K562 (cell line): Measurements from ENCODE around the gene B4GALNT2. TPM values are rescaled to one million over a fixed set of nuclear protein-coding genes. Genes with fewer than 3 reads are reported as not detected.

Experiments used
- ARHGAP35 ChIP-seq: fragments of 450-650 bp; IDR thresholded peaks from 2 replicates; pipeline ENCODE4 v1.6.1; 2018; ENCODE audit not compliant: partially characterized antibody
- ATF1 ChIP-seq, 2 experiments: fragments of 450-650 bp in 1 of 2; IDR thresholded peaks; 2 replicates each; pipeline ENCODE4 v1.6.1; 2016; ENCODE audit warnings: missing compliant biosample characterization in 1 of 2, missing genetic modification characterization in 1 of 2
- BHLHE40 ChIP-seq: IDR thresholded peaks from 2 replicates; pipeline ENCODE4 v1.6.1; 2011; ENCODE audit warnings: low read length, improper control_type of control experiment
- KAT7 ChIP-seq: sonication (generic); formaldehyde crosslinking; IDR thresholded peaks from 2 replicates; pipeline ENCODE4 v1.8.0; 2022; ENCODE audit warnings: missing genetic modification reagents, mild to moderate bottlenecking, borderline replicate concordance
- MCM5 ChIP-seq: fragments of 450-650 bp; IDR thresholded peaks from 2 replicates; pipeline ENCODE4 v1.6.1; 2016; ENCODE audit warnings: low read depth
- RFX7 ChIP-seq: fragments of 250-450 bp; sonication (Bioruptor Pico); IDR thresholded peaks from 2 replicates; pipeline ENCODE4 v1.5.1; 2021; ENCODE audit warnings: mild to moderate bottlenecking
- SRF ChIP-seq, 2 experiments: fragments of 250-450, 450-650 bp in 1 of 2; sonication (Bioruptor Pico) in 1 of 2; sonication (generic) in 1 of 2; formaldehyde crosslinking; IDR thresholded peaks; 2 replicates each; pipeline versions ENCODE4 v1.5.0 to v1.5.1; 2020 to 2022; ENCODE audit warnings: mild to moderate bottlenecking in 1 of 2, missing genetic modification reagents in 1 of 2
- ZNF121 ChIP-seq: sonication (generic); formaldehyde crosslinking; conservative IDR thresholded peaks from 2 replicates; pipeline ENCODE4 v1.8.0; 2022; ENCODE audit warnings: missing genetic modification reagents
- ZNF408 ChIP-seq: fragments of 250-450 bp; sonication (Bioruptor Pico); IDR thresholded peaks from 2 replicates; pipeline ENCODE4 v1.4.0; 2020; ENCODE audit warnings: low read depth, mild to moderate bottlenecking, moderate library complexity
- ZNF445 ChIP-seq: fragments of 250-450 bp; sonication (Bioruptor Pico); IDR thresholded peaks from 2 replicates; pipeline ENCODE4 v1.4.0; 2020; ENCODE audit warnings: low read depth, mild to moderate bottlenecking, moderate library complexity
- ZNF668 ChIP-seq: fragments of 250-450 bp; sonication (Bioruptor Pico); IDR thresholded peaks from 2 replicates; pipeline ENCODE4 v1.8.0; 2022; ENCODE audit warnings: mild to moderate bottlenecking, inconsistent platforms
- ZNF717 ChIP-seq: fragments of 250-450 bp; sonication (Bioruptor Pico); IDR thresholded peaks from 2 replicates; pipeline ENCODE4 v1.5.0; 2021
- polyA plus RNA-seq, 8 experiments: library from polyadenylated mRNA; depleted of rRNA in 4 of 8; stranded (reverse) in 5 of 8; unstranded in 3 of 8; fragments of >200 nt; fragmentation: Nextera tagmentation in 2 of 8; fragmentation: Illumina TruSeq in 1 of 8; extraction: Ambion mirVana in 2 of 8; extraction: Trizol in 1 of 8; gene quantifications; 2 replicates each; pipeline versions ENCODE4 v1.2.1 to v1.2.3, GENCODE V29; 2011 to 2014; ENCODE audit warnings: inconsistent platforms in 1 of 8, missing spikeins in 1 of 8
- total RNA-seq, 7 experiments: library from RNA; depleted of rRNA in 6 of 7; stranded (reverse); fragments of >200 nt in 6 of 7; fragmentation: Illumina TruSeq in 2 of 7; extraction: Trizol in 2 of 7; gene quantifications; 2 replicates each; pipeline versions ENCODE4 v1.2.1 to v1.2.3, GENCODE V29; 2011 to 2021; ENCODE audit warnings: low replicate concordance in 1 of 7

Gene B4GALNT2
- total and polyA plus RNA-seq, 9 of the 15 experiments (the other 6 are each of a cell fraction or from before 2014, with no cell fraction given), result not detected

DNA sequence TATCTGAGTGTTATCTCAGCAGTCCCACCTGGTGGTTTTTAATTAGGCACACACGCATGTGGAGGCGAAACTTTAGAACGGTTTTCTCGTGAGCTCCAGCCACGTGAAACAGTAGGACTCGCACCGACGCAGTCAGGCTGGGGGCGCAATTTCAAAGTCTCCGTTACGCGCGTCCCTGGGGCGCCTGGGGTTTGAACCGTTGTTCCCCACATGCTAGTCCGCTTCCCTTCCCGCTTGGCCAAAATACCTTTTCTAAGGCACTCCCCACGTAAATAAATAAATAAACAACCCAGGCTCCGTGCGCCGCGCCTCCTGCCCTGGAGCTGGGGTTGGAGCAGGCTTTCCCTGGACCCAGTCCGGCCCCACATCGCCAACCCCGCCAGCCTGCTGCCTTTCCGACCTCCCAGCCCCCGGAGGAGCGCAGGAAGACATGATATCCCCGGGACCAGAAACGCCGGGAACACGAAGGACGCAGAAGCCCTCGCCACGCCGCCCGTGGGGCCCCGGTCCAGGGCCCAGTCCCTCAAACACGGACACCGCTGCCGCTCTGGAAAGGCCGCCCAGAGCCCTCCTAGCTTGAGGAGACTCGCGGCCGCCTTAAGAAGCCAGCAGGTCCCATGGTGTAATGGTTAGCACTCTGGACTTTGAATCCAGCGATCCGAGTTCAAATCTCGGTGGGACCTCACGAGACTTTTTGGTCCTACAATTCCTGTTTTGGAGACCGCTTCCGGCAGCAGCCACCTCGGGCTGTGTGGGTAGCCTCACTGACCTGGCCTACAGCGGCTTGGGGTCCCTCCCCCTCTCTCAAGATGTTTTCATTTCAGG lies 59.6 kb downstream of the B4GALNT2 start (continued):
- TF ChIP-seq ZNF717 (no peak), SRF (CRISPR knock-in tag; IDR thresholded peaks at IDR 0.05) (peak; percentile 93 to 98), ATF1 (CRISPR knock-in tag; IDR thresholded peaks at IDR 0.05) (no peak), ATF1 (tag; IDR thresholded peaks at IDR 0.05) (peak; percentile 85), ZNF121 (CRISPR knock-in tag) (peak; percentile 27; the same call in 1 of the 2 replicates), BHLHE40 (peak; percentile 89), ARHGAP35 (no peak), ZNF445 (CRISPR knock-in tag) (no peak), KAT7 (CRISPR knock-in tag) (no peak), RFX7 (CRISPR knock-in tag) (no peak), MCM5 (no peak), ZNF408 (CRISPR knock-in tag) (no peak), ZNF668 (CRISPR knock-in tag) (no peak)
